HEK293T (cell line): ENCODE measurements around the gene AIMP1.

ENCODE experiments used
- ARNT ChIP-seq: fragments of 450-650 bp; IDR thresholded peaks from 2 replicates; pipeline ENCODE4 v1.6.1; 2017; ENCODE audit warnings: mild to moderate bottlenecking
- BHLHE40 ChIP-seq: fragments of 450-650 bp; IDR thresholded peaks from 2 replicates; pipeline ENCODE4 v1.6.1; 2016; ENCODE audit warnings: mild to moderate bottlenecking, moderate library complexity, borderline replicate concordance
- ELF4 ChIP-seq: fragments of 450-650 bp; IDR thresholded peaks from 2 replicates; pipeline ENCODE4 v1.6.1; 2017; ENCODE audit warnings: antibody characterized with exemption
- HDGF ChIP-seq: fragments of 450-650 bp; IDR thresholded peaks from 2 replicates; pipeline ENCODE4 v1.6.1; 2017; ENCODE audit warnings: antibody characterized with exemption, borderline replicate concordance
- SP1 ChIP-seq: fragments of 450-650 bp; IDR thresholded peaks from 2 replicates; pipeline ENCODE4 v1.6.1; 2017
- SUZ12 ChIP-seq: fragments of 450-650 bp; IDR thresholded peaks from 2 replicates; pipeline ENCODE4 v1.6.1; 2016; ENCODE audit warnings: mild to moderate bottlenecking
- TARDBP ChIP-seq: fragments of 450-650 bp; IDR thresholded peaks from 2 replicates; pipeline ENCODE4 v1.6.1; 2016
- TF ChIP-seq, protein P1 (sequence below): fragments of 450-650 bp; IDR thresholded peaks from 2 replicates; pipeline ENCODE4 v1.6.1; 2016

GRCh38 chr4:106371161-106371560 lies 54.8 kb downstream of the AIMP1 start:
- TF ChIP-seq SP1 (no peak), BHLHE40 (no peak), TARDBP (no peak), HDGF (no peak), SUZ12 (no peak), ARNT (no peak), ELF4 (no peak)
- TF ChIP-seq, protein P1, sequence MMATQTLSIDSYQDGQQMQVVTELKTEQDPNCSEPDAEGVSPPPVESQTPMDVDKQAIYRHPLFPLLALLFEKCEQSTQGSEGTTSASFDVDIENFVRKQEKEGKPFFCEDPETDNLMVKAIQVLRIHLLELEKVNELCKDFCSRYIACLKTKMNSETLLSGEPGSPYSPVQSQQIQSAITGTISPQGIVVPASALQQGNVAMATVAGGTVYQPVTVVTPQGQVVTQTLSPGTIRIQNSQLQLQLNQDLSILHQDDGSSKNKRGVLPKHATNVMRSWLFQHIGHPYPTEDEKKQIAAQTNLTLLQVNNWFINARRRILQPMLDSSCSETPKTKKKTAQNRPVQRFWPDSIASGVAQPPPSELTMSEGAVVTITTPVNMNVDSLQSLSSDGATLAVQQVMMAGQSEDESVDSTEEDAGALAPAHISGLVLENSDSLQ, result no peak
